Breast epithelium (tissue), 4 donors: ENCODE measurements around the gene CABP4. TPM values are rescaled to one million over a fixed set of nuclear protein-coding genes. Genes with fewer than 3 reads are reported as not detected.

Experiments
- DNase-seq, 2 donors: peaks; one replicate each; pipeline ENCODE4 v3.0.0-alpha.2; 2019; ENCODE audit warnings: low spot score in 2 of 2
- H3K27ac ChIP-seq, 2 donors: fragments of 200-600 bp; sonication (generic) in 1 of 2; one replicate each; pipeline ENCODE4 v1.5.1; 2016 to 2019; ENCODE audit warnings: mild to moderate bottlenecking in 1 of 2
- H3K27me3 ChIP-seq, 2 donors: fragments of 200-600 bp; sonication (generic) in 1 of 2; one replicate each; pipeline versions ENCODE4 v1.5.1 to v1.6.0; 2017 to 2019; ENCODE audit warnings: control low read depth in 1 of 2, mild to moderate bottlenecking in 1 of 2
- H3K36me3 ChIP-seq: fragments of 200-600 bp; one replicate; pipeline ENCODE4 v1.5.1; 2019
- H3K4me1 ChIP-seq, 2 donors: fragments of 200-600 bp; sonication (generic); one replicate each; pipeline ENCODE4 v1.5.1; 2016 to 2019; ENCODE audit warnings: control low read depth in 1 of 2
- H3K4me3 ChIP-seq, 3 donors: fragments of 200-600 bp; sonication (generic); 1 replicate in 2 of 3; 2 replicates in 1 of 3; pipeline ENCODE4 v1.5.1; 2016 to 2019; ENCODE audit warnings: mild to moderate bottlenecking in 3 of 3, moderate library complexity in 2 of 3
- H3K9me3 ChIP-seq, 2 donors: fragments of 200-600 bp; sonication (generic) in 1 of 2; one replicate each; pipeline ENCODE4 v1.5.1; 2016 to 2019; ENCODE audit warnings: control low read depth in 1 of 2
- POLR2A ChIP-seq: fragments of 450-650 bp; IDR thresholded peaks from one replicate; pipeline ENCODE4 v1.6.1; 2016; ENCODE audit warnings: antibody characterized with exemption, mild to moderate bottlenecking, moderate library complexity
- POLR2AphosphoS5 ChIP-seq, 3 donors: sonication (generic); formaldehyde crosslinking; IDR thresholded peaks; one replicate each; pipeline ENCODE4 v1.6.1; 2017; ENCODE audit warnings: antibody characterized with exemption in 3 of 3
- intact Hi-C: fragments of 100-400 bp; cut with DNase I; formaldehyde crosslinking; loops from one replicate; pipeline ENCODE4 v1.15.1; 2023; ENCODE audit warnings: low total_unique reads
- total RNA-seq, 3 donors: library from RNA; depleted of rRNA; stranded (reverse); fragments of >200 nt; gene quantifications; one replicate each; pipeline ENCODE4 v1.1.0, GENCODE V29; 2016
- TF ChIP-seq, protein P1 (sequence below), 3 donors: fragments of 450-650 bp; IDR thresholded peaks; one replicate each; pipeline ENCODE4 v1.5.1; 2016 to 2017; ENCODE audit warnings: antibody characterized with exemption in 3 of 3, mild to moderate bottlenecking in 3 of 3, moderate library complexity in 3 of 3

CABP4 gene
- total RNA-seq, 3 donors from 2014 or later, result 3.5 to 10.7 (median 3.9) TPM

DNA sequence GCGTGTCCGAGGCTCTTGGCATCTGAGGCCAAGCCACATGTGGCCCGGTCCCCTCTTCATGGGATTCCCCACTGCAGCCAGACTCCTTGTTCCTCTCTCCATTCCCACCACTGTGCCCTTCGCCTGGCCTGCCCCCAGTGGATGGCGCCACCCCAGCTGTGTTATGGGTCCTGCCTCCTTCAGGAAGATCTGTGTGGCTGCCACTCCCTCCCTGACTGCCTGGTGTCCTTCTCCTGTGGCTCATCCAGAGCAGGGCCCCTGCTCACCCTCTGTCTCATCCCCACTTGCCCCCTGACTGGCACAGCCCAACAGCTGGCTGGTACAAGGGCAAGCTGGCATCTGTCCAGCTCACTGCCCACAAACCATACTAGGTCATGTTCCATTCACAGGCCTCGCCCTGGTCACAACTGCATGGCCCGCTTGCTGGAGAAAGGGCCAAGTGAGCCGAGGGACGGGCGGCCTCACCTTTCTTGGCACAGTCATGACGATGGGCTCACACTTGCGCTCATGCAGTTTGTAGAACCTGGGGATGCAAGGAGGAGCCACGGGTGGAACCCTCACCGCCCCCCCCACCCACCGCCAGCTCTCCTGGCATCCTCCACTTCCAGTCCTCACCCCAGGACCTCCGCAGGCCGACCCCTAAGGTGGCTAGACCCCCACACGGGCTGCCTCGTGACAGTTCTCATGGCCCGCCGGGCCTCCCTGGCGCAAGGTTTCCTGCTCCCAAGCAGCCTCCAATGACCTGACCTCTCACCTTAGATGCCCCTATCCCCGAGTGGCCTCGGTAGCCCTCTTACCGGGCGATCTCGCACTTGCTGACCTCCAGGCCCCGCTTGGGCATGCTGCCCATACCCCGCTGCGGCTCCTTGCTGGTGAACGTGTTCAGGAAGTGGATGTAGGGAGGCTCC is 15.6 kb upstream of the CABP4 start:
- no peaks in the 10 kb centered on the region for H3K9me3 ChIP-seq
- peak overlapping the region; percentile 29 to 61 for H3K27ac ChIP-seq
- no peaks in the 10 kb centered on the region for H3K36me3 ChIP-seq
- intact Hi-C loops, result loop anchor here (5.0 kb wide), 1 partner anchor 1232 kb away; no protein-coding TSS in a partner anchor
- TF ChIP-seq, protein P1, sequence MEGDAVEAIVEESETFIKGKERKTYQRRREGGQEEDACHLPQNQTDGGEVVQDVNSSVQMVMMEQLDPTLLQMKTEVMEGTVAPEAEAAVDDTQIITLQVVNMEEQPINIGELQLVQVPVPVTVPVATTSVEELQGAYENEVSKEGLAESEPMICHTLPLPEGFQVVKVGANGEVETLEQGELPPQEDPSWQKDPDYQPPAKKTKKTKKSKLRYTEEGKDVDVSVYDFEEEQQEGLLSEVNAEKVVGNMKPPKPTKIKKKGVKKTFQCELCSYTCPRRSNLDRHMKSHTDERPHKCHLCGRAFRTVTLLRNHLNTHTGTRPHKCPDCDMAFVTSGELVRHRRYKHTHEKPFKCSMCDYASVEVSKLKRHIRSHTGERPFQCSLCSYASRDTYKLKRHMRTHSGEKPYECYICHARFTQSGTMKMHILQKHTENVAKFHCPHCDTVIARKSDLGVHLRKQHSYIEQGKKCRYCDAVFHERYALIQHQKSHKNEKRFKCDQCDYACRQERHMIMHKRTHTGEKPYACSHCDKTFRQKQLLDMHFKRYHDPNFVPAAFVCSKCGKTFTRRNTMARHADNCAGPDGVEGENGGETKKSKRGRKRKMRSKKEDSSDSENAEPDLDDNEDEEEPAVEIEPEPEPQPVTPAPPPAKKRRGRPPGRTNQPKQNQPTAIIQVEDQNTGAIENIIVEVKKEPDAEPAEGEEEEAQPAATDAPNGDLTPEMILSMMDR (IDR thresholded peaks at IDR 0.05), result no peak
- no peak for TF ChIP-seq POLR2AphosphoS5 (IDR thresholded peaks at IDR 0.05)
- TF ChIP-seq POLR2A, result no peak
- no peak for DNase-seq
- no peak overlapping the region for H3K4me3 ChIP-seq
- H3K4me1 ChIP-seq, result peaks cover 0 to 12% of the 10 kb centered on the region in 2 donors
- H3K27me3 ChIP-seq, result no peaks in the 10 kb centered on the region

DNA sequence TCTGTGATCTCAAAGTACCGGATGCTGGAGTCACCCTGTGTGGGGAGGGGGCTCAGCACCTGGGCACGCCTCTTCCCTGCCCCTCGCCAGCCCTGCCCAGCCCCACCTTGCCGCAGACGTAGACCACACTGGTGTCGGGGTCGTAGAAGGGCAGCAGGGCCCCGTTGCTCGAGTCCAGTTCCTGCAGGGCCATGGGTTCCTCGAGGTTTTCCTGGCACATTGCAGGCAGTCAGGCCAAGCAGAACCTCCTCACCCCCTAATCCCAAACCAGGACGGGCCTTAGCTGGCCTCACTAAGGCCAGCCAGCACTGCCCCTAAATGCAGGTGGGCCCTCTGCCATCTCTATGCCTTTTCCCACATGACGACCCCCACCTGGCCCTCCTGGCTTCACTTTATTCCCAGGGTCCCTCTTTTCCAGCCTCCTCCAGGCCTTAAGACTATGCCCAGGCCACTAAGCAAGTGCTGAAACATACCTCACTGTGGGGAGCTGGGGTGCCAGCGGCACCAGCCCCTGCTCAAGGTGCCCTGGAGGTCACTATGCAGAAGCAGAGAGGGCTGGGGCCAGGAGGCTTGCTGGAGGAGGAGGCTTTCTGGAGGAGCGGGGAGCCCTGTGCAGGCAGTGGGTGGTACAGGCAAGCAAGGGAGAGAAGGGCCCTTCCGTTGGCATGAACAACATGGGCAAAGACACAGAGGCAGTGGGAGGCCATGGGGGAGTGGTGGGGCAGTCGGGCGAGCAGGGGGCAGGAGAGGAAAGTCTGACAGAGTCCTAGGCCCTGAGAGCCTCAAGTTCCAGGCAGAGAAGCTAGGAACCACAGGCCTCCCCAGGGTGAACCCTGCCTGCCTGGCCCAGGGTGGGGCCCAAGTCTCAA is 14.7 kb upstream of the CABP4 start:
- no peak for DNase-seq
- intact Hi-C loops, result no loop called here
- TF ChIP-seq POLR2A, result no peak
- TF ChIP-seq, protein P1 (IDR thresholded peaks at IDR 0.05), result no peak
- TF ChIP-seq POLR2AphosphoS5 (IDR thresholded peaks at IDR 0.05), result no peak
- no peak overlapping the region for H3K4me3 ChIP-seq
- H3K27ac ChIP-seq, result peak overlapping the region; percentile 10 to 61
- no peaks in the 10 kb centered on the region for H3K9me3 ChIP-seq
- H3K36me3 ChIP-seq, result no peaks in the 10 kb centered on the region
- H3K27me3 ChIP-seq, result no peaks in the 10 kb centered on the region
- peaks cover 0 to 12% of the 10 kb centered on the region in 2 donors for H3K4me1 ChIP-seq

DNA sequence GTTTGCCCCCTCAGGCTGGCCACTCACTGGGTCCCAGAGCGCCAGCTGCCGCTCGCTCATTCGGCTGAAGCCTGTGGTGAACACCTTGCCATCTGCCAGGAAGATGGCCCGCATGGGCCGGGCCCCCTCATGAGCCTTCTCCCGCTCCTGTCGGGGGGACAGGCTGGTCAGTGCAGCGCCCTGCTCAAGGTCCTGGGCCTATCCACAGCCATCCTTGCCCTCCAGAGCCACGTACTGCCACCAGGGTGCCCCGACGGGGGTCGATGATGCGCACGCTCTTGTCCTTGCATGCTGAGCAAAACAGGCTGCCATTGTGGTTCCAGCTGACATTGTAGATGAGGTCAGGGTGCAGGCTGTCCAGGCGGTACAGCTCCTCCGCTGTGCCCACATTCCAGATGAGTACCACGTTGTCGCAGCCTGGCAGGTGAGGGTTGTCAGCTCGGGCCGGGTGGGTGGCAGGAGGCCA is 14.0 kb upstream of the CABP4 start:
- H3K36me3 ChIP-seq, result no peaks in the 10 kb centered on the region
- H3K4me1 ChIP-seq, result peaks cover 0 to 12% of the 10 kb centered on the region in 2 donors
- intact Hi-C loops, result no loop called here
- no peaks in the 10 kb centered on the region for H3K9me3 ChIP-seq
- peak overlapping the region in 1 of 2 donors; percentile 61 for H3K27ac ChIP-seq
- H3K4me3 ChIP-seq, result no peak overlapping the region
- DNase-seq, result no peak
- H3K27me3 ChIP-seq, result no peaks in the 10 kb centered on the region
- TF ChIP-seq POLR2AphosphoS5 (IDR thresholded peaks at IDR 0.05) (no peak), POLR2A (no peak)
- TF ChIP-seq, protein P1 (IDR thresholded peaks at IDR 0.05), result no peak

DNA sequence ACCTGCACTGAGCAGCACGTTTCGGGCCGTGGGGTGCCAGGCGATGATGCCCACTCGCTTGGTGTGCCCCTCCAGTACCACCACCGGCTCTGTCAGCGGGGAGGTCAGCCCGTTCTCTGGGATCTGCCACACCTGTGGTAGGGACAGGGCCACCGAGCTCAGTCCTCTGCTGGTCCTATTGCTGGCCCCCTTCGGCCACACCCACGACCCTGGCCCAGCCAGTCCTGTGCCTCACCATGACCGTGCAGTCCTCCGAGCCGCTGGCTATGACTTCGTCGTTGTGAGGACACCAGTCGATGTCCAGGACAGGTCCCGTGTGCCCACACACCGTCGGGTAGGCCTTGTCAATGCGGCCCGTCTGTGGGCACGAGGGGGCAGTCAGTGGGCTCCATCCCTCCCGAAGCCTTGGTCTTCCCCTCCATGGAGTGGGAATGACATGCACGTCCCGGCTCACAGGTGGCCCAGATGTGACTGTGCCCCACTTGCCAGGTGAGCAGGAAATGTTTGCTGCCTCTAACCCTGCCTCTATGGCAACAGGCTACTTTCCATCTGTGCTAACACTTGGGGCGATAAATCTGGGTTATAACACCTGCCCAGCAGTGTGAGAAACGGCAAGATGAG is 13.3 kb upstream of the CABP4 start:
- Histone ChIP-seq H3K27ac (peak overlapping the region; percentile 91 to 96), H3K36me3 (no peaks in the 10 kb centered on the region), H3K27me3 (no peaks in the 10 kb centered on the region), H3K4me1 (peaks cover 0 to 12% of the 10 kb centered on the region in 2 donors), H3K9me3 (no peaks in the 10 kb centered on the region), H3K4me3 (peak overlapping the region in 1 of 3 donors; percentile 79)
- TF ChIP-seq POLR2A (no peak), POLR2AphosphoS5 (IDR thresholded peaks at IDR 0.05) (no peak)
- TF ChIP-seq, protein P1 (IDR thresholded peaks at IDR 0.05), result no peak
- intact Hi-C loops, result no loop called here
- DNase-seq, result no peak
